ENCODE measurements around the gene ME1.
"Not testable (repeated sequence)": the region's sequence is repeated elsewhere in the genome, so short reads cannot be mapped to it uniquely, and the experiment has no call there.

The ME1 gene

DNA sequence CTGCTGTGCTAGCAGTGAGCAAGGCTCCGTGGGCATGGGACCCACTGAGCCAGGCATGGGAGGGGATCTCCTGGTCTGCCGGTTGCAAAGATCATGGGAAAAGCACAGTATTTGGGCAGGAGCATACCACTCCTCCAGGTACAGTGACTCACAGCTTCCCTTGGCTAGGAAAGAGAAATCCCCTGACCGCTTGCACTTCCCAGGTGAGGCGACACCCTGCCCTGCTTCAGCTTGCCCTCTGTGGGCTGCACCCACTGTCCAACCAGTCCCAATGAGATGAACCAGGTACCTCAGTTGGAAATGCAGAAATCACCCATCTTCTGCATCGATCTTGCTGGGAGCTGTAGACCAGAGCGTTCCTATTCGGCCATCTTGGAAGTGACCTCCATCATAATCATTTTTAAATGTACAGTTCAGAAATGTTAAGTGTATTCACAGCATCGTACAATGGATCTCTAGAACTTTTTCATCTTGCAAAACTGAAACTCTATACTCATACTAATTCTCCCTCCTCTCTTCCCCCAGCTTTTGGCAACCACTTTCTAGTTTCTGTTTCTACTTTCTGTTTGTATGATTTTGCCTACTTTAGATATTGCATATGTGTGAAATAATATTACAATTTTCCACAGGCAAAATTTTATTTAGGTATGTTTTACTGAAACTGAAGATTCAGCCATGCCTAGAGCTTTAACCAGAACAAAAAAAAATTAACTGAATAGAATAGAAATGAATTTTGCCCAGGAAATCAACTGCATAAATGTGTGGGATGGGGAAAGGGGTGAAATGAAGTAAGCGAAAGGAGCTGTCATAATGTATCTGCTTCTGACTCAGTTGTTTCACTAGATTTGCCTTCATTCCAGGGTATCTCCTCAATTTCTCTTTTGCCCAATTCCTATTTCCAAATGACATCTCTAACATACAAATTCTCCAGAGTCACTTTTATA lies 137.7 kb downstream of the ME1 start:
- H3K27ac ChIP-seq: no peak overlapping the region
- no peak for TF ChIP-seq ZFX (IDR thresholded peaks at IDR 0.05; ENCODE audit: borderline replicate concordance)
- TF ChIP-seq, protein P1, sequence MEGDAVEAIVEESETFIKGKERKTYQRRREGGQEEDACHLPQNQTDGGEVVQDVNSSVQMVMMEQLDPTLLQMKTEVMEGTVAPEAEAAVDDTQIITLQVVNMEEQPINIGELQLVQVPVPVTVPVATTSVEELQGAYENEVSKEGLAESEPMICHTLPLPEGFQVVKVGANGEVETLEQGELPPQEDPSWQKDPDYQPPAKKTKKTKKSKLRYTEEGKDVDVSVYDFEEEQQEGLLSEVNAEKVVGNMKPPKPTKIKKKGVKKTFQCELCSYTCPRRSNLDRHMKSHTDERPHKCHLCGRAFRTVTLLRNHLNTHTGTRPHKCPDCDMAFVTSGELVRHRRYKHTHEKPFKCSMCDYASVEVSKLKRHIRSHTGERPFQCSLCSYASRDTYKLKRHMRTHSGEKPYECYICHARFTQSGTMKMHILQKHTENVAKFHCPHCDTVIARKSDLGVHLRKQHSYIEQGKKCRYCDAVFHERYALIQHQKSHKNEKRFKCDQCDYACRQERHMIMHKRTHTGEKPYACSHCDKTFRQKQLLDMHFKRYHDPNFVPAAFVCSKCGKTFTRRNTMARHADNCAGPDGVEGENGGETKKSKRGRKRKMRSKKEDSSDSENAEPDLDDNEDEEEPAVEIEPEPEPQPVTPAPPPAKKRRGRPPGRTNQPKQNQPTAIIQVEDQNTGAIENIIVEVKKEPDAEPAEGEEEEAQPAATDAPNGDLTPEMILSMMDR (IDR thresholded peaks at IDR 0.05): no peak

- not testable (repeated sequence) for H3K27ac ChIP-seq
These were observed 143.6 kb downstream of the ME1 start for GRCh38 chr6:83287298-83287697.

DNA sequence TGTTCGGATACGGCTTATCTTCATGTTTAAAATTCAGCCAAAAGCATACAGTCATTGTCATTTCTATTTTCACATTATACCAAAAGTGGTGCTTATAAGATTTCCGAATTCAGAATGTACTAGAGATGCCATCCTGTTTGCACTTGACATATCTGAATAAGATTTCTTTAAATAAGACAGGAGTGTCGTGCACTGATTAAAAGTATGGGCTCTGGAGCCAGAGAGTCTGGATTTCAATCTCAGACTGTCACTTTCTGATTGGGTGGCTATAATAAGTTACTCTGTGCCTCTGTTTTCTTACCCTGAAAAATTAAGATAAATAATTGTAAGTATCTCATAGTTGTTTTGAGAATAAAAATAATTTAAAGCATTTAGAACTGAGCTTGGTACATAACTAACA lies 144.9 kb downstream of the ME1 start:
- no peak overlapping the region for H3K27ac ChIP-seq
- TF ChIP-seq, protein P1 (IDR thresholded peaks at IDR 0.05): no peak
- TF ChIP-seq ZFX (IDR thresholded peaks at IDR 0.05; ENCODE audit: borderline replicate concordance): no peak

GRCh38 chr6:83273596-83273995 lies 157.3 kb downstream of the ME1 start:
- no peak overlapping the region for H3K27ac ChIP-seq
- TF ChIP-seq, protein P1 (IDR thresholded peaks at IDR 0.05): no peak
- TF ChIP-seq ZFX (IDR thresholded peaks at IDR 0.05; ENCODE audit: borderline replicate concordance): no peak

DNA sequence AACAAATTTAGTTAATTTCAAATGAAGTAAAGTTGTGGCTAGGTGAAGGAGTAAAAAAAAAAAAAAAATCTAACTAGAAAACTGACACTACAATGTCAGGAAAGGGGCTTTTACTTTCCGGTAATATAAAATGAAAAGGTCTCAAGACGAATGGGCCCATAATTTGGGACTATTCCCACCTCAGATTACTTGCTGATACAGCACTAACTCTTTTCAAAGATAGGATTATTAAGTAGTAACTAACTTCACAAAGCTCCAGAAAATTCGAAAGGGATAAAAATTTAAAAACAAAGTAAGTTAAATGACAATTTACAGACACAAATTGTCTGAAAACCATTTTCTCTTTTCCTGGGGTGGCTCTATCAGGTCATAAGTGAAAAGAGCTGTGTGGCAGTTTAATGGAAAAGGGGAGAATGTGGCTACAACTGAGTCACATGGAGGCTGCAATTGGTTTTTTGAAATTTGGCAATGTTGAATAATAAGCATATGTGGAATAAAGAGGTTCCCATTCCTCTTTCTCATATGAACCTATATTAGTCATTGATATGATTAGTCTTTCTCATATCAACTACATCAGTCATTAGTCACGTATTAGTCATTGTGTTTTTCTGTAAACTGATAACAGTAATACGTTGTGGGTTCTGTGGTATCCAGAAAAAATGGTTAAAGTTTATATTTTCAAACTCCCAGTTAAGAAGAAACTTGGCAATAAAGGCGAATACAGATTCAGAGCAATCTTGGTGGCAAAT lies 159.7 kb downstream of the ME1 start:
- TF ChIP-seq, protein P1 (IDR thresholded peaks at IDR 0.05): no peak
- TF ChIP-seq ZFX (IDR thresholded peaks at IDR 0.05; ENCODE audit: borderline replicate concordance): no peak

DNA sequence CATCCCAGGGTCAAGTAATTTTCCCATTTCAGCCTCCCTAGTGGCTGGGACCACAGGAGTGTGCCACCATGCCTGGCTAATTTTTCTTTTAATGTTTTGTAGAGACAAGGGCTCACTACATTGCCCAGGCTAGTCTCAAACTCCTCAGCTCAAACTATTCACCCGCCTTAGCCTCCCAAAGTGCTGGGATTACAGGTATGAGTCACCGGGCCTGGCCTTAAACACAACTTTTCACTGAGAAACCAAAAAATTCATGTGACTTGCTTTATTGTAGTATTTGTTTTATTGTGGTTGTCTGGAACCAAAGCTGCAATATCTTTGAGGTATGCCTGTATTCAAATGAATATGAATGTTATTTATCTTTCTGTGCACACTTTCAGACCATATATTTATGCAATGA lies 165.5 kb downstream of the ME1 start:
- TF ChIP-seq ZFX (IDR thresholded peaks at IDR 0.05; ENCODE audit: borderline replicate concordance): no peak
- TF ChIP-seq, protein P1 (IDR thresholded peaks at IDR 0.05): no peak
- H3K27ac ChIP-seq: no peak overlapping the region

More for the DNA sequence above, 159.7 kb downstream of the ME1 start:
- no peak overlapping the region for H3K27ac ChIP-seq

- TF ChIP-seq, protein P1 (IDR thresholded peaks at IDR 0.05): no peak
- no peak for TF ChIP-seq ZFX (IDR thresholded peaks at IDR 0.05; ENCODE audit: borderline replicate concordance)
- H3K27ac ChIP-seq: no peak overlapping the region
These were observed 170.3 kb downstream of the ME1 start for GRCh38 chr6:83260577-83260976.
